GM12865 (cell line): ENCODE measurements around the gene OR52B2.

Experiments
- DNase-seq: peaks from one replicate; pipeline ENCODE4 v3.0.0; 2010; ENCODE audit warnings: low read depth
- H3K4me3 ChIP-seq: 2 replicates; pipeline ENCODE4 v1.5.1; 2011; ENCODE audit warnings: mild to moderate bottlenecking, low read depth, low read length, control low read depth
- CTCF ChIP-seq: IDR thresholded peaks from 2 replicates; pipeline ENCODE4 v1.5.1; 2011; ENCODE audit warnings: low read length, control low read depth, low read depth, inconsistent platforms; ENCODE audit not compliant: insufficient read depth; ENCODE audit errors: missing control alignments

OR52B2 gene

GRCh38 chr11:6129011-6129410, 41.1 kb downstream of the OR52B2 start:
- no peak for TF ChIP-seq CTCF

GRCh38 chr11:6127881-6128280, 42.2 kb downstream of the OR52B2 start:
- no peak for DNase-seq
- TF ChIP-seq CTCF, result no peak
- no peak overlapping the region for H3K4me3 ChIP-seq

More at GRCh38 chr11:6129011-6129410, 41.1 kb downstream of the OR52B2 start:
- DNase-seq, result no peak
- no peak overlapping the region for H3K4me3 ChIP-seq

- DNase-seq, result no peak
- TF ChIP-seq CTCF, result no peak
- no peak overlapping the region for H3K4me3 ChIP-seq
Measured at GRCh38 chr11:6124245-6124644, 45.9 kb downstream of the OR52B2 start.
